Forelimb muscle (tissue), 1 donor: ENCODE results near the gene MTNR1B. TPM values are rescaled to one million over a fixed set of nuclear protein-coding genes. Genes with fewer than 3 reads are reported as not detected.

ENCODE experiments used
- DNase-seq: peaks from one replicate; pipeline ENCODE4 v3.0.0-alpha.2; 2013; ENCODE audit warnings: low read depth
- polyA plus RNA-seq: library from polyadenylated mRNA; unstranded; fragments of 120-200 nt; gene quantifications from one replicate; pipeline ENCODE4 v1.2.1, GENCODE V29; 2013; ENCODE audit not compliant: insufficient read length

Gene MTNR1B
- polyA plus RNA-seq = not detected

DNA sequence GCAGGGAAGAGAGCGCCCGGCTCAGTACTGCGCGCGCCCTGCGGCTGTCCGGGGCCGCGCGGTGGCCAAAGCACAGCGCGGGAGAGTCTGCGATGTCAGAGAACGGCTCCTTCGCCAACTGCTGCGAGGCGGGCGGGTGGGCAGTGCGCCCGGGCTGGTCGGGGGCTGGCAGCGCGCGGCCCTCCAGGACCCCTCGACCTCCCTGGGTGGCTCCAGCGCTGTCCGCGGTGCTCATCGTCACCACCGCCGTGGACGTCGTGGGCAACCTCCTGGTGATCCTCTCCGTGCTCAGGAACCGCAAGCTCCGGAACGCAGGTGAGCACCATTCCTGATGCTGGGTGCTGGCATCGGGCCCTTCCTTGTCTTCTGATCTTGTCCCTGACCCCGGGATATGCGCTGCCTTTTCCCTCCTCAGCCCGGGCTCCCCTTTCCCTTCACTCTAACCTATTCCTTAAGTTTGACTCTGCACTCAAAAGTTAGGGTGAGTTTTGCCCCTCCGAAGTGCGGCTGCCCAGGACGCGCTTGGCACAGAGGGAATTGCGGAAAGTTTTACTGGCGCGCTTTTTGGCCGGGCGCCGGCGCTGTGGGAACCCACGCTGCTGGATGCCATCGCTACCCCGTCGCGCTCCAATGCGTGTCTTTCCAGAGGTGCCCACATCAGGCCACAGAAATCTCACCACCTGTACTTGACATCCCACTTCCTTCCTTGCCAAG lies at the start of gene MTNR1B:
MTNR1B (plus strand) TSS at position 18 of the 714 bp plus-strand sequence; CDS start at position 93, 75 bp downstream.
- no peak for DNase-seq

DNA sequence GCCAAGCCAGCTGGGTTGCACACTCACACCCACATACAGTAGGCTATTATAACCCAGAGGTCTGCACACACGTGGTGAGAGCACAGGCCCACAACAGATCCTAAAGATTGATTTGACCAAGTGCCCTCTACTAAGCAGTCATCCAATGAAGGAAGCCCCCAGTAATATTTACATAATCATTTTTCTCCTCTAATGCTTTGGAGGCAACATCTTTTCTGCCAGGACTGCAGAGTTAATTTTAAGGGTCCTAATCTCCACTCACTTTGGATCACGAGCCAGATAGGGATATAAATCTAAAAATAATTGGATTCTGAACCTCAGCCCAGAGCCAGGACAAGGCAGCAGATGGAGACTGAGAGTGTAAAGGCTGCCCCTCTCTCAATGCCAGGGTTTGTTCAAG lies 49.1 kb upstream of the MTNR1B start:
- DNase-seq = no peak

- DNase-seq = no peak
Measured at GRCh38 chr11:92922731-92923130, 46.7 kb upstream of the MTNR1B start.

DNA sequence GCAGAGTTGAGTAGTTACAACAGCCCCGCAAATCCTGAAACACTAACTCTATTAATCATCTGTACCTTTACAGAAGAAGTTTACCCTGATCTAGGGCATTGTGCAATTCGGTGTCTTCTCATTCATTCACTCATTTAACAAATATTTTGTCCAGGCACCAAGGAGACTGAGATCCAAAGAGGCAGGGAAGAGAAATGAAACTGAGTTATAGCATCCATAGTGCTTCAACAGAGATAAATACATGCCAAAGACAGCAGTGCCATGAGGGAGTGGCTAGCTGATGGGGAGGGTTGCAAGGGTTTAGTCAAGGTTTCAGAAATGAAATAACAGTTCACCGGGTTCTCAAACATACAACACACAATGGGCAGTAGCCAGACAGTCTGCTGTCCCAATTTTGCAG lies 40.2 kb upstream of the MTNR1B start:
- no peak for DNase-seq

- DNase-seq = no peak
Measured at GRCh38 chr11:92929653-92930052, 39.8 kb upstream of the MTNR1B start.

DNA sequence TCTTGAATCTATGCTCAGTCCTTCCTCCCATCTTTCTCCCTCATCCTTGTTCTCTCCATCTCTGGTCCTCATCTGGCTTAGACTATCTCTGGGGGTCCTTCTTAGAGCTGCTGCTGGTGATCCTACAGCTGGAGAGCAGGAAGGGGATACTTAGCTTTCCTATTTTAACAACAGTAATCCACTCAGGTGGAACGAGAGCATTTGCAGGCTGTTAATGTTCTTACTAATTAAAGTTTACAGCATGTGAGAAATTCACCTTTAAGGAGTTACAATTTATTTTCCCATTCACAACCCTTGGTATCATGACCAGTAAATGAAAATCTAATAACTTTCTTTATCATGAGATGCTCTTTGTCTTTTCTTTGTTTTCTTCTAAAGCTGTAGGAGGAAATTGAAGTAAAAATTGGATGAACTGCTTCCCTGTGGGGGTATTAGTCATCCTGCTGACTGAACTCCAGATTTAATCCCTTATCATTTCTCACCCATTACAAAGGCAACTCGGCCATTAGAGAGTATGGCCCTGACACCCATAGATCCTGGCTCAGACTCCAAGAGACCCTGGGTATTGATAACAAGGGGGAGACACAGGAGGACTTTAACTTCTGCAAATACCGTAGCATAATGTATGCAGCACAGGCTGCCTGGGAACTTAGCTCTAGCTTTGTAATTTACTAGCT lies 37.6 kb upstream of the MTNR1B start:
- DNase-seq = no peak

GRCh38 chr11:92939305-92939704 lies 30.1 kb upstream of the MTNR1B start:
- DNase-seq = no peak

- no peak for DNase-seq
Measured at GRCh38 chr11:92941676-92942571, 27.5 kb upstream of the MTNR1B start.

- DNase-seq = no peak
Measured at GRCh38 chr11:92946707-92947106, 22.7 kb upstream of the MTNR1B start.

- no peak for DNase-seq
Measured at GRCh38 chr11:92948116-92948515, 21.3 kb upstream of the MTNR1B start.

GRCh38 chr11:92954003-92954402 lies 15.4 kb upstream of the MTNR1B start:
- no peak for DNase-seq

DNA sequence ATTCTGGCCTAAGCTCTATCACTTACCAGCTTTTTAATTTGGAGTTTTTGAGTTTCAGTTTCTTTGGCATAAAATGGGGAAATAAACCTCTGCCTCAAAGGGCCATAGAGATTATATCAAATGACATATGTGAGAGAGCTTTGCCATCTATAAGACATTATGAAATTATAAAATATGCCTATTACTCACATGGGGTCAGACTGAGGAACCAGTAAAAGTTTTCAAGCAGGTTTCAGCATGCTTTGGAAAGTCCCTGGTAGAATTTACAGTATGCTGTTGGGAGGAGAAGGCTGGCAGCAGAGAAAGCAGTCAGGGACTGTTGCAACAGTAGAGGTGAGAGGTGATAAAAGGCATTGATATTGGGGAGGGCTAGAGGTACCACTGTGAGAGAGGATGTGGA lies 13.6 kb upstream of the MTNR1B start:
- DNase-seq = no peak

DNA sequence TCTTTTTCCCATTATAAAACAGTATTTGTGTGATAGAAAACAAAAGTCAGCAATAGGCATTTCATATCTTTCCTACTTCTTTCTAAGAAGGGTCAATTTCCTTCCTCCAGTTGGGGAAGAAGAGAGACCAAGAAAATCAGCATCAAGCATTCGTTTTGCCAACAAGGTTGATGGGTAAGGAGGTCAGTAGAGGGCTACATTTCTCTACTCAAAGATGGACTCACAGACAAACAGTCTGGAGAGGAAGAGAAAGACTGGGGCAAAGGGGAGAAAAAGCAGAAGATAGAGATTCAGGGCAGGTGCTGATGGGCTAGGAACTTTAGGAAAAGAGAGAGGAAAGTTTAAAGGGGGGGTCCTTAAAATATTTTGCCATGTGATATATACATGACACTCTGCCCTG lies 8.6 kb upstream of the MTNR1B start:
- no peak for DNase-seq

- no peak for DNase-seq
Measured at GRCh38 chr11:92962446-92962845, 7.0 kb upstream of the MTNR1B start.

DNA sequence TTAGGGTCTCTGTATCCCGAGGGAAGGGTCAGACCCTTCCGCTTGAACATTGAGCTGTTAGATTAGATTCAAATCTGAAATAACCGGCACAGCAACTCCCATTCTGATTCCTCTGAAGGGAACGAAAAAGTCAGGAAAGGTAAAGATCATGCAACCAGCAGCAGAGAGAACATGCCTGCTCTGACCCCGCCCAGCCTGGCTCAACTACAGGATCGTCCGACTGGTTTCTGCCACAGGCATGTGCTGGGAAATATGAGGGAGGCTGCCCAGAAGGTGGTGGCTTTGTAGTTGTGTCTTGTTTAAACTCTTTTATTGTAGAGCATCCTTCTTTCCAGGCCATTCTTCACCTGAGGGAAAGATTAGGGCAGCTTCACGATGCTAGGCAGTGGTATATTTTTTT lies 5.0 kb upstream of the MTNR1B start:
- no peak for DNase-seq

- no peak for DNase-seq
Measured at GRCh38 chr11:92965196-92965595, 4.3 kb upstream of the MTNR1B start.

DNA sequence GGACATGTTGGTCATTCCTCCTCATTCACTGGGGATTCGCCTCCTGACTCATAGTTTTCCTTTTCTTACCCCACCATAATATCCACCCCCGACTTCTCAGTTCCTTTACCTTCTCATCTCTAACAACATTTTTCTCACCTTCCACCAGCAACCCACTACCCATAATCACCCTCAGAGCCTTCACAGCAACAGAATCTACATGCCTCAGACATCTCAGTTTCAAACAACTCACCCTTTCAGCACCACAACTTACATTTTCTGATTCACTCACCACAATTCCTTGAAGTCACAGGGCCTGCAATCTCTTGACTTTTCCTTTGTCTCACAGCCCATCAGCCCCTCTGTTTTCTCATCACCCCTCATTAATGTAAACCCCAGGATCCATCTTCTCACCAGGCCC lies 2.3 kb upstream of the MTNR1B start:
- no peak for DNase-seq

DNA sequence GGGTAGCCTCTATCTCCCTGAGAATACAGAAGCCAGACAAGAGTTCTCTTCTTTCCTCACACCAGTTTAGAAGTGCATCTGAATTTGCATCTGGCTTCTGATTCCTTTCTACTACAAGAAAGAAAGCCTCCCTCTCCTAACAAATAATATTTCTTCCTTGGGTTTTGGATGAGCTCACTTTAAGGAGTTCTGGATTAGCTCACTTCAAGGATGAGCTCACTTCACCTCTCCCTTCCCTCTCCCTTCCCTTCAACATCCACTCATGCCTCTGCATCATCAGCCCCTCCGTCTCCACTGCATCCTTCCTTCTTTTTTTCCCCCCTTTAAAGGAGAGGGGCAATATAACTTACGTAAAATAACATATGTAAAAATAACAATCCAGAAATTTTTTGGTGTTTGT lies 1.6 kb upstream of the MTNR1B start:
- no peak for DNase-seq

DNA sequence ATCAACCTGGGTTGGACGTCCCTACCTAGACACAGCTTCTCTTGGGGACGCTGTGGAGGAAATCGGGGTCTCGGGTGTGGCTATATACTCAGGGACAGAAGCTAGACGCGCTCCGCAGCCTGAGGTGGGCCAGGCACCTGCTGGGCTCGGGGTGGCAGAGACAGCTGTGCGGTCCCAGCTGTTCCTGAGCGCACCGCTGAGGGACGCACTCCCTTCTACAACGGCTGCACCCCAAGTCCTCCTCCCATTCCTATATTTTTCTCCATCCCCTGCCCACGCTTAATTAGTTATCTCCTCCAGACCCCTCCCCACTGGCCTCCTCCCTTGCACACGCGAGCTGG lies 188 bp upstream of the MTNR1B start:
- DNase-seq = no peak

DNA sequence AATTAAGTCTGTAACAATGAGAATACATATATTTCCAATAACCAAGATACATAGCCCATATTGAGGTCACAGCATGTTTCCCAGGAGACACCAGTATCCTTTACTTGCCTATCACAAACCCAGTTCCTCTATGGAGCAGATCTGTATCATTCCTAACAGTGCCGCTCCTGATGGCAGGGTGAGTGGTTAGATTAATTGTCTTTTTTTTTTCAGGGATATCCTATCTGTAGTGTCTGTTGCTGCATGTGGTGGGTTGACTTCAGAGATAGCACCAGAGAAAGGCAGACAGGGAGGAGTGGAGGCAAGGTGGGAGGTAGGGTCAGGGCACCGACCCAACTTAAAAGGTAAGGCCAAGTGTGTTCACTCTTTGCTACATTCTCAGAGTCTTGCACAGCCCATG lies 2.8 kb downstream of the MTNR1B start:
- DNase-seq = no peak

DNA sequence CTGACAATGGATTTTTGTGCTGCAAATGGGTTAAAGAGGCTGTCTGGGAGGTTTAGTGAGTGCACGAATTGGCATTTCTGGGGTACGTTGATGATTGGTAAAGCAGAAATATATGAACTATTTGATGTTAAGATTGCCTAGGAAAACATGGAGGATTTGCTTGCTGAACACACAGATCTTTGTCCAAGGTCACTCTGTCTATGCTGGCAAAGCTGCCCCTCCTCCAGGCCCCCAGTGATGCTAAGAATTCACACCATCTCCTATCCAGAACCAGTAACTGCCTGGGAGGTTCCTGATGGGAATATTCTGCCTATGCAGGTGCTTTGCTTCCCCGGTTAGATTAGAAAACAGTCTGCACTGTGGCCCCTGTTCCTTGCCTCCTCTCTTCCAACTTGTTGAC lies 5.8 kb downstream of the MTNR1B start:
- DNase-seq = no peak

DNA sequence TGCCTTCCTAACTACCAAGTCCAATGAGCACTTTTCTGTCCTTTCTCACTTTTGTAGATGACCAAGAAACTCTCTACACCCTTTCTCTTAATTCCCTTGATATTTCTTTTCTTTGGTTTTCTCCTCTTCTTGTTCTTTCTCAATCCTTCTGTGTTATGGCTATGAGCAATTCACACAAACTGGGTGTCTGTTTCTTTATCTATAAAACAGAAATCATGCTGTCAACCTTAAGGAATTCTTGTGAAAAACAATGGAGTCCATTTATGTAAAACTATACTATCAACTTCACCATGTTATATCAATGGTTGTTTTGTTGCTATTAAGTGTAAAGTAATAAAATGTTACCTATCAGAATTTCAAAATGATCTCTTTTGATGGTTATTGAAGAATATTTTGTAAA lies 7.2 kb downstream of the MTNR1B start:
- DNase-seq = no peak

- no peak for DNase-seq
Measured at GRCh38 chr11:92977401-92977800, 8.0 kb downstream of the MTNR1B start.
